HPDE6-E6E7 (cell line): ENCODE results near the gene CEP83.

Source experiments
- DNase-seq: peaks from one replicate; pipeline ENCODE4 v3.0.0; 2011; ENCODE audit warnings: missing footprints; ENCODE audit errors: extremely low spot score

Gene CEP83

GRCh38 chr12:94269316-94269999 lies 190.2 kb downstream of the CEP83 start:
- DNase-seq, result no peak

GRCh38 chr12:94267921-94268471 lies 191.7 kb downstream of the CEP83 start:
- DNase-seq, result no peak

GRCh38 chr12:94267537-94267872 lies 192.2 kb downstream of the CEP83 start:
- no peak for DNase-seq

- DNase-seq, result no peak
Observed at GRCh38 chr12:94266796-94267536, 192.7 kb downstream of the CEP83 start.

- DNase-seq, result no peak
Observed at GRCh38 chr12:94265966-94266745, 193.5 kb downstream of the CEP83 start.

GRCh38 chr12:94265539-94265938 lies 194.1 kb downstream of the CEP83 start:
- no peak for DNase-seq

- no peak for DNase-seq
Observed at GRCh38 chr12:94264736-94265485, 194.8 kb downstream of the CEP83 start.

- DNase-seq, result no peak
Observed at GRCh38 chr12:94263905-94264561, 195.6 kb downstream of the CEP83 start.

GRCh38 chr12:94263011-94263811 lies 196.5 kb downstream of the CEP83 start:
- no peak for DNase-seq

GRCh38 chr12:94262228-94263010 lies 197.2 kb downstream of the CEP83 start:
- peak; percentile 70 for DNase-seq

- DNase-seq, result no peak
Observed at GRCh38 chr12:94261786-94262185, 197.9 kb downstream of the CEP83 start.

GRCh38 chr12:94261119-94261518 lies 198.5 kb downstream of the CEP83 start:
- no peak for DNase-seq

- DNase-seq, result no peak
Observed at GRCh38 chr12:94260717-94261116, 198.9 kb downstream of the CEP83 start.

GRCh38 chr12:94260017-94260416 lies 199.7 kb downstream of the CEP83 start:
- no peak for DNase-seq

GRCh38 chr12:94258593-94258992 lies 201.1 kb downstream of the CEP83 start:
- no peak for DNase-seq
